Ovary (tissue), 9 donors: ENCODE results near the gene TXNDC16. TPM values are rescaled to one million over a fixed set of nuclear protein-coding genes. Genes with fewer than 3 reads are reported as not detected.

Experiments used
- DNase-seq, 5 donors: peaks; one replicate each; pipeline ENCODE4 v3.0.0-alpha.2; 2019 to 2020
- H3K27ac ChIP-seq, 2 donors: fragments of 200-600 bp; one replicate each; pipeline versions ENCODE4 v1.5.1 to v1.8.0; 2019 to 2022
- H3K27me3 ChIP-seq: fragments of 200-600 bp; one replicate; pipeline ENCODE4 v1.8.0; 2022
- H3K36me3 ChIP-seq: fragments of 200-600 bp; sonication (generic); one replicate; pipeline ENCODE4 v1.5.1; 2019
- H3K4me1 ChIP-seq: one replicate; pipeline ENCODE4 v1.8.1; 2013; ENCODE audit warnings: mild to moderate bottlenecking, moderate library complexity; ENCODE audit not compliant: insufficient read depth
- H3K4me3 ChIP-seq: fragments of 200-600 bp; sonication (generic); one replicate; pipeline ENCODE4 v1.5.1; 2017
- H3K9me3 ChIP-seq, 2 donors: fragments of 200-600 bp in 1 of 2; sonication (generic) in 1 of 2; one replicate each; pipeline versions ENCODE4 v1.5.1 to v1.8.1; 2013 to 2019; ENCODE audit warnings: mild to moderate bottlenecking in 1 of 2, moderate library complexity in 1 of 2
- EP300 ChIP-seq: sonication (generic); formaldehyde crosslinking; IDR thresholded peaks from one replicate; pipeline ENCODE4 v1.6.1; 2017; ENCODE audit warnings: antibody characterized with exemption
- POLR2A ChIP-seq: fragments of 450-650 bp; IDR thresholded peaks from one replicate; pipeline ENCODE4 v1.6.1; 2017; ENCODE audit warnings: antibody characterized with exemption, mild to moderate bottlenecking, moderate library complexity
- WGBS, 3 donors: extraction: QIAGEN DNeasy Blood & Tissue Kit in 1 of 3; methylation state at CpG; one replicate each; pipeline versions ENCODE4 v1.1.5 to v1.1.7; 2013 to 2017; 5-methylcytosine and 5-hydroxymethylcytosine counted together
- intact Hi-C, 4 donors: fragments of 100-400 bp; cut with DNase I; formaldehyde crosslinking; loops; one replicate each; pipeline versions ENCODE4 v1.11.0 to v1.15.1; 2022 to 2023
- polyA plus RNA-seq, 2 donors: library from polyadenylated mRNA; stranded (reverse); fragments of 200-250 nt in 1 of 2; fragments of 350-450 nt in 1 of 2; fragmentation: Illumina TruSeq in 1 of 2; extraction: RNeasy Lipid Tissue Mini Kit (QIAGEN cat#74804) in 1 of 2; gene quantifications; one replicate each; pipeline ENCODE4 v1.2.3, GENCODE V29; 2013 to 2014
- total RNA-seq, 7 donors: library from RNA; depleted of rRNA in 2 of 7; stranded (reverse); fragments of >200 nt in 2 of 7; fragmentation: NEBNext Ultra II Directional in 3 of 7; extraction: Animal tissue kit (Norgen Biotek cat#: 25700) in 3 of 7; gene quantifications; one replicate each; pipeline versions ENCODE4 v1.1.0 to v1.2.4, GENCODE V29; 2016 to 2023
- TF ChIP-seq, protein P1 (sequence below), 3 donors: fragments of 450-650 bp in 2 of 3; fragments of 200-600 bp in 1 of 3; IDR thresholded peaks; one replicate each; pipeline versions ENCODE4 v1.5.1 to v1.8.0; 2016 to 2022; ENCODE audit warnings: antibody characterized with exemption in 3 of 3, mild to moderate bottlenecking in 1 of 3
- donor health status: DM: no; HTN: no; CAD: no; lungs with moderate emphysema.
- donor health status: DM: no; HTN: no; CAD: no.
- donor health status: Bipolar disorder and iron deficiency.
- donor health status: DM: yes; HTN: yes; CAD: no.
- donor health status: DM: no; HTN: no; CAD: no.
- donor health status: DM: yes; HTN: yes; CAD: no.

TXNDC16 gene
- total and polyA plus RNA-seq, 9 donors, result 7.8 to 20.0 (median 11.7) TPM

- H3K4me1 ChIP-seq, result no peaks in the 10 kb centered on the region
- 67 to 73% (median 68%) methylated on average over 3 of the region's 3 CpGs for WGBS, 3 donors
- intact Hi-C loops, result no loop called here
- H3K36me3 ChIP-seq, result no peaks in the 10 kb centered on the region
- H3K9me3 ChIP-seq, result no peaks in the 10 kb centered on the region
- TF ChIP-seq EP300 (no peak), POLR2A (no peak)
- TF ChIP-seq, protein P1, sequence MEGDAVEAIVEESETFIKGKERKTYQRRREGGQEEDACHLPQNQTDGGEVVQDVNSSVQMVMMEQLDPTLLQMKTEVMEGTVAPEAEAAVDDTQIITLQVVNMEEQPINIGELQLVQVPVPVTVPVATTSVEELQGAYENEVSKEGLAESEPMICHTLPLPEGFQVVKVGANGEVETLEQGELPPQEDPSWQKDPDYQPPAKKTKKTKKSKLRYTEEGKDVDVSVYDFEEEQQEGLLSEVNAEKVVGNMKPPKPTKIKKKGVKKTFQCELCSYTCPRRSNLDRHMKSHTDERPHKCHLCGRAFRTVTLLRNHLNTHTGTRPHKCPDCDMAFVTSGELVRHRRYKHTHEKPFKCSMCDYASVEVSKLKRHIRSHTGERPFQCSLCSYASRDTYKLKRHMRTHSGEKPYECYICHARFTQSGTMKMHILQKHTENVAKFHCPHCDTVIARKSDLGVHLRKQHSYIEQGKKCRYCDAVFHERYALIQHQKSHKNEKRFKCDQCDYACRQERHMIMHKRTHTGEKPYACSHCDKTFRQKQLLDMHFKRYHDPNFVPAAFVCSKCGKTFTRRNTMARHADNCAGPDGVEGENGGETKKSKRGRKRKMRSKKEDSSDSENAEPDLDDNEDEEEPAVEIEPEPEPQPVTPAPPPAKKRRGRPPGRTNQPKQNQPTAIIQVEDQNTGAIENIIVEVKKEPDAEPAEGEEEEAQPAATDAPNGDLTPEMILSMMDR (IDR thresholded peaks at IDR 0.05), result no peak
- no peak for DNase-seq
- H3K27ac ChIP-seq, result no peak overlapping the region
- H3K27me3 ChIP-seq, result no peaks in the 10 kb centered on the region
- no peak overlapping the region for H3K4me3 ChIP-seq
Measured at GRCh38 chr14:52455291-52456088, 96.8 kb downstream of the TXNDC16 start.

DNA sequence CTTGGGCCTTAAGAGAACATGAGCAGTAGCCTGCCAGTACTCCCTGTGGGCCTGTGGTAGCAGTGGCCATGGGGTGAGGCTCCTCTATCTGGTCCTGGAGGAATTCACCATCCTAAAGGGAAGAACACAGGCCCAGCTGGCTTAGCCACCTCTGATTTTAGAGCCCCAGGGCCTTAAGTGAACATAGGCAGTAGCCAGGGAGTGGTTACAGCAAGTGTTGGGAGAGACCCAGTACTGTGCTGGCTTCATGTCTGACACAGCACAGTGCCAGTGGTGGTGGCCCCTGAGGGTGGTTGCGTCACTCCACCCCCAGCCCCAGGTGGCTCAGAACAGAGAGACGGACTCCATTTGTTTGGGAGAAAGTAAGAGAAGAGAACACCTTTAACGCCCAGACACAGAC is 105.1 kb downstream of the TXNDC16 start:
- Histone ChIP-seq H3K27ac (no peak overlapping the region), H3K4me3 (no peak overlapping the region), H3K4me1 (no peaks in the 10 kb centered on the region), H3K27me3 (no peaks in the 10 kb centered on the region), H3K36me3 (no peaks in the 10 kb centered on the region), H3K9me3 (no peaks in the 10 kb centered on the region)
- TF ChIP-seq POLR2A (no peak), EP300 (no peak)
- TF ChIP-seq, protein P1 (IDR thresholded peaks at IDR 0.05), result no peak
- DNase-seq, result no peak
- 94 to 100% (median 98%) methylated on average over 3 of the region's 3 CpGs for WGBS, 3 donors
- intact Hi-C loops, result no loop called here

DNA sequence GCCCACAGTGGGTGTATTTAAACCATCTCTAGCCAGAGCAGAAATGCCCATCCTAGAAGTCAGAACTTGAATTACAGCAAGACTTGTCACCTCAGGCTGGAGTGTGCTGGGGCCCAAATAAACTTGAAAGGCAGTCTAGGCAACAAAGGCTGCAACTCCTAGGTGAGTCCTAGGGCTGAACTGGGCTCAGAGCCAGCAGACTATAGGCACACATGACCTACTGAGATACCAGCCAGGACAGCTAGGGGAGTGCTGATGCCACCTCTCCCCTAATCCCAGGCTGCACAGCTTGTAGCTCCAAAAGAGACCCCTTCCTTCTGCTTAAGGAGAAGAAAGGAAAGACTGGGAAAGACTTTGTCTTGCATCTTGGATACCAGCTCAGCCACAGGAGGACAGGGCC is 106.0 kb downstream of the TXNDC16 start:
- intact Hi-C loops, result loop anchor here in 1 of 4 donors (1.0 kb wide), 1 partner anchor 11 kb away; no protein-coding TSS in a partner anchor
- no peak for DNase-seq
- Histone ChIP-seq H3K9me3 (no peaks in the 10 kb centered on the region), H3K4me3 (no peak overlapping the region), H3K27ac (no peak overlapping the region), H3K36me3 (no peaks in the 10 kb centered on the region), H3K4me1 (no peaks in the 10 kb centered on the region), H3K27me3 (no peaks in the 10 kb centered on the region)
- TF ChIP-seq EP300, result no peak
- no peak for TF ChIP-seq POLR2A
- TF ChIP-seq, protein P1 (IDR thresholded peaks at IDR 0.05), result no peak

- TF ChIP-seq POLR2A, result no peak
- no peaks in the 10 kb centered on the region for H3K36me3 ChIP-seq
- H3K27me3 ChIP-seq, result no peaks in the 10 kb centered on the region
- no peaks in the 10 kb centered on the region for H3K9me3 ChIP-seq
- H3K4me3 ChIP-seq, result no peak overlapping the region
- DNase-seq, result no peak
- H3K27ac ChIP-seq, result no peak overlapping the region
- H3K4me1 ChIP-seq, result no peaks in the 10 kb centered on the region
- intact Hi-C loops, result no loop called here
Measured at GRCh38 chr14:52443506-52443905, 108.8 kb downstream of the TXNDC16 start.

DNA sequence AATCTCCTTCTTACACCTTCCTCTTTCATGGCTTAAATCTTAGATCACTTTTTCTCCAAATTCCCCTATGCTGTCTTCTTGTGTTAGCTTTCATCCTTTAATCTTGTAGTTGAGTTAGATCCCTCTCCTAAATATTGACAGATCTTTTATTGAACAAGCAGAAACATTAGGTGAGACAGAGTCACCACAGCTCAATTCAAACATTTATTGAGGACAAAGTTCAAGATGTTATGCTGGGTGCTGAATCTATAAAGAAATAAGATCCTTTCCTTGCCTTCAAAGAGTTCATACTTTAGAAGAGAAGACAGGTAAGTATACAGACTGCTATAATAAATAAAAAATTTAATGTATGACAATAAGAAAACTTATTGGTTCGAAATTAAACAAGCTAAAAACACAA is 109.7 kb downstream of the TXNDC16 start:
- H3K9me3 ChIP-seq, result no peaks in the 10 kb centered on the region
- intact Hi-C loops, result no loop called here
- H3K36me3 ChIP-seq, result no peaks in the 10 kb centered on the region

More for the DNA sequence above, 109.7 kb downstream of the TXNDC16 start:
- WGBS, 3 donors, result 94 to 98% (median 95%) methylated on average over 1 of the region's 1 CpG
- H3K4me3 ChIP-seq, result no peak overlapping the region
- H3K4me1 ChIP-seq, result no peaks in the 10 kb centered on the region
- TF ChIP-seq EP300 (no peak), POLR2A (no peak)
- TF ChIP-seq, protein P1 (IDR thresholded peaks at IDR 0.05), result no peak
- H3K27me3 ChIP-seq, result no peaks in the 10 kb centered on the region
- H3K27ac ChIP-seq, result no peak overlapping the region
- DNase-seq, result no peak
